ENCODE measurements around the gene ANGPTL1. TPM values are rescaled to one million over a fixed set of nuclear protein-coding genes. Genes with fewer than 3 reads are reported as not detected.

ANGPTL1 gene
- total and polyA plus RNA-seq, 2 donors (not counting 1 experiment from before 2014, with no cell fraction given), result not detected

DNA sequence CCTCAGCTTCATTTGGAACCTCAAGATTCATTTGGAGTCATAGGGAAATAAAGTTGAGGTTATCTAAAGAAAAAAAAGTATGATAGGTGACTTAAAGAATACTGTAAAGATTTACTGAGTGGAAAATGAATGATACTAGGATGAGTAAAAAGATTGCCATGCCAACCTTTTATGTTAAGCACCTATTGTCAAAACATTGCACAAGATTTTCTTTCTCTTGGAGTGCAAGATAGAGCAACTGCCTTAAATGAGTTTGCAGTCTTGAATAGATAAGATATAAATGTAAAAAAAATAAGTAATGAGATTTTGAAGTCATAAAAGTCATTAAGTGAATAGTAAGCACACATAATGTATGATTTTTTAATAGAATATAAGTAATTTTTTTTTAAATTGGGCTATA lies 5.1 kb upstream of the ANGPTL1 start:
- no peaks in the 10 kb centered on the region for H3K9me3 Mint-ChIP-seq (ENCODE audit: insufficient read depth)
- Histone ChIP-seq H3K9me3 (ENCODE audit: control extremely low read depth in 1 of 3, control insufficient read depth in 2 of 3, insufficient read depth in 1 of 3, low read length in 2 of 3) (no peaks in the 10 kb centered on the region), H3K4me3 (ENCODE audit: control extremely low read depth in 1 of 5, extremely low read depth in 1 of 5, insufficient read depth in 1 of 5, low read depth in 2 of 5, low read length in 4 of 5) (no peak overlapping the region), H3K27me3 (replicated peaks in 1 of 4; ENCODE audit: control extremely low read depth in 1 of 4, control insufficient read depth in 3 of 4, insufficient read depth in 4 of 4, low read length in 3 of 4) (no peaks in the 10 kb centered on the region), H3K36me3 (replicated peaks in 1 of 2; ENCODE audit: control extremely low read depth in 1 of 2, control insufficient read depth in 1 of 2, extremely low read depth in 1 of 2, insufficient read depth in 2 of 2, low read length in 1 of 2) (peaks cover 30 to 85% of the 10 kb centered on the region in 2 experiments), H3K27ac (ENCODE audit: low read length in 2 of 2) (peak overlapping the region in 1 of 2 donors; percentile 57), H4K20me1 (ENCODE audit: control insufficient read depth, insufficient read depth, low read length, poor library complexity, severe bottlenecking) (peaks cover 13% of the 10 kb centered on the region), H3K4me1 (ENCODE audit: control insufficient read depth in 2 of 2, insufficient read depth in 2 of 2, low read length in 2 of 2) (peaks cover 0 to 3% of the 10 kb centered on the region in 2 donors), H3K9ac (ENCODE audit: low read length) (no peak overlapping the region), H3K79me2 (ENCODE audit: control insufficient read depth, insufficient read depth, low read length) (peaks cover 22% of the 10 kb centered on the region), H2AFZ (ENCODE audit: insufficient read depth, low read depth, low read length, poor library complexity, severe bottlenecking) (no peak overlapping the region), H3K4me2 (replicated peaks; ENCODE audit: low read depth, low read length, poor library complexity, severe bottlenecking) (no peak overlapping the region)
- peak overlapping the region; percentile 62 for H3K27ac Mint-ChIP-seq
- no peaks in the 10 kb centered on the region for H3K27me3 Mint-ChIP-seq
- H3K4me3 Mint-ChIP-seq, result no peak overlapping the region
- no peak for TF ChIP-seq EZH2 (IDR thresholded peaks at IDR 0.05; ENCODE audit: borderline replicate concordance, insufficient read depth, low read depth, low read length, poor library complexity, severe bottlenecking)
- TF ChIP-seq, protein P1, sequence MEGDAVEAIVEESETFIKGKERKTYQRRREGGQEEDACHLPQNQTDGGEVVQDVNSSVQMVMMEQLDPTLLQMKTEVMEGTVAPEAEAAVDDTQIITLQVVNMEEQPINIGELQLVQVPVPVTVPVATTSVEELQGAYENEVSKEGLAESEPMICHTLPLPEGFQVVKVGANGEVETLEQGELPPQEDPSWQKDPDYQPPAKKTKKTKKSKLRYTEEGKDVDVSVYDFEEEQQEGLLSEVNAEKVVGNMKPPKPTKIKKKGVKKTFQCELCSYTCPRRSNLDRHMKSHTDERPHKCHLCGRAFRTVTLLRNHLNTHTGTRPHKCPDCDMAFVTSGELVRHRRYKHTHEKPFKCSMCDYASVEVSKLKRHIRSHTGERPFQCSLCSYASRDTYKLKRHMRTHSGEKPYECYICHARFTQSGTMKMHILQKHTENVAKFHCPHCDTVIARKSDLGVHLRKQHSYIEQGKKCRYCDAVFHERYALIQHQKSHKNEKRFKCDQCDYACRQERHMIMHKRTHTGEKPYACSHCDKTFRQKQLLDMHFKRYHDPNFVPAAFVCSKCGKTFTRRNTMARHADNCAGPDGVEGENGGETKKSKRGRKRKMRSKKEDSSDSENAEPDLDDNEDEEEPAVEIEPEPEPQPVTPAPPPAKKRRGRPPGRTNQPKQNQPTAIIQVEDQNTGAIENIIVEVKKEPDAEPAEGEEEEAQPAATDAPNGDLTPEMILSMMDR (IDR thresholded peaks at IDR 0.05), result no peak
- CTCF ChIA-PET, result interaction anchor here (1.8 kb wide), 1 partner anchor 127 kb away, joined by 7 read pairs; no protein-coding TSS in a partner anchor
- POLR2A ChIA-PET, result interaction anchor here (0.6 kb wide), 1 partner anchor 470 kb away, joined by 4 read pairs; no protein-coding TSS in a partner anchor
- ATAC-seq (ENCODE audit: low read depth) (no peak), DNase-seq (no peak)
- intact Hi-C loops (cut with micrococcal nuclease), result no loop called here
- H3K4me1 Mint-ChIP-seq, result peaks cover 25% of the 10 kb centered on the region

DNA sequence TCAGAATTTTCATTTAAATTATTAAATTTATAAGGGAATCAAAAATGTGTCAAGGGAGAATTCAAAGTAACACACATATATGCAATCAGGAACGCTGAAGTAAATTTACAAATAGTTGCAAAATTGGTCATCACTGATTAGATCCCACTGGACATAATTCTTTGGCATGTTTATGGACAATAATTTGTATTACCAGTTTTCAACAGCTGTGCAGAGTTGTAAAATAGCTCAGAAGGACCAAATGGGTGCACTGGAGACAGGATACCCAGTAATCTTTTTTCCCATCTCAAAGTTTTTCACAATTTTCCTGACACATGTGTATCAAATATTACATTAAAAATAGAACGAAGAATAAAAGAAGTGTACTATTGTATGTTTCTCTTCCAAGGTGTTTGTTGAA lies 4.1 kb upstream of the ANGPTL1 start:
- POLR2A ChIA-PET, result no interaction called here
- Histone ChIP-seq H3K9me3 (ENCODE audit: control extremely low read depth in 1 of 3, control insufficient read depth in 2 of 3, insufficient read depth in 1 of 3, low read length in 2 of 3) (no peaks in the 10 kb centered on the region), H2AFZ (ENCODE audit: insufficient read depth, low read depth, low read length, poor library complexity, severe bottlenecking) (no peak overlapping the region), H3K27ac (ENCODE audit: low read length in 2 of 2) (peak overlapping the region in 1 of 2 donors; percentile 24), H3K36me3 (replicated peaks in 1 of 2; ENCODE audit: control extremely low read depth in 1 of 2, control insufficient read depth in 1 of 2, extremely low read depth in 1 of 2, insufficient read depth in 2 of 2, low read length in 1 of 2) (peaks cover 25 to 80% of the 10 kb centered on the region in 2 experiments), H3K4me1 (ENCODE audit: control insufficient read depth in 2 of 2, insufficient read depth in 2 of 2, low read length in 2 of 2) (peaks cover 0 to 3% of the 10 kb centered on the region in 2 donors), H3K79me2 (ENCODE audit: control insufficient read depth, insufficient read depth, low read length) (peaks cover 22% of the 10 kb centered on the region), H3K4me3 (ENCODE audit: control extremely low read depth in 1 of 5, extremely low read depth in 1 of 5, insufficient read depth in 1 of 5, low read depth in 2 of 5, low read length in 4 of 5) (no peak overlapping the region), H3K27me3 (replicated peaks in 1 of 4; ENCODE audit: control extremely low read depth in 1 of 4, control insufficient read depth in 3 of 4, insufficient read depth in 4 of 4, low read length in 3 of 4) (no peaks in the 10 kb centered on the region), H3K9ac (ENCODE audit: low read length) (no peak overlapping the region), H4K20me1 (ENCODE audit: control insufficient read depth, insufficient read depth, low read length, poor library complexity, severe bottlenecking) (peaks cover 13% of the 10 kb centered on the region), H3K4me2 (replicated peaks; ENCODE audit: low read depth, low read length, poor library complexity, severe bottlenecking) (no peak overlapping the region)
- intact Hi-C loops (cut with micrococcal nuclease), result no loop called here
- DNase-seq (no peak), ATAC-seq (ENCODE audit: low read depth) (no peak)
- CTCF ChIA-PET, result no interaction called here
- H3K27me3 Mint-ChIP-seq, result no peaks in the 10 kb centered on the region
- no peak for TF ChIP-seq EZH2 (IDR thresholded peaks at IDR 0.05; ENCODE audit: borderline replicate concordance, insufficient read depth, low read depth, low read length, poor library complexity, severe bottlenecking)
- TF ChIP-seq, protein P1 (IDR thresholded peaks at IDR 0.05), result no peak
- H3K4me1 Mint-ChIP-seq, result peaks cover 27% of the 10 kb centered on the region
- no CpG with 5 or more reads among the region's 2 CpGs for WGBS (ENCODE audit: insufficient coverage)
- no peak overlapping the region for H3K27ac Mint-ChIP-seq
- H3K4me3 Mint-ChIP-seq, result no peak overlapping the region
- no peaks in the 10 kb centered on the region for H3K9me3 Mint-ChIP-seq (ENCODE audit: insufficient read depth)

Data from B cell (primary cell).